CD4-positive, alpha-beta T cell treated with Interleukin-10 for 1 hour (primary cell): ENCODE data around the gene HCN1.
"Not testable (repeated sequence)": the region's sequence is repeated elsewhere in the genome, so short reads cannot be mapped to it uniquely, and the experiment has no call there.

ENCODE experiments used
- DNase-seq: peaks from one replicate; pipeline ENCODE4 v3.0.0-alpha.2; 2020

Gene HCN1

DNA sequence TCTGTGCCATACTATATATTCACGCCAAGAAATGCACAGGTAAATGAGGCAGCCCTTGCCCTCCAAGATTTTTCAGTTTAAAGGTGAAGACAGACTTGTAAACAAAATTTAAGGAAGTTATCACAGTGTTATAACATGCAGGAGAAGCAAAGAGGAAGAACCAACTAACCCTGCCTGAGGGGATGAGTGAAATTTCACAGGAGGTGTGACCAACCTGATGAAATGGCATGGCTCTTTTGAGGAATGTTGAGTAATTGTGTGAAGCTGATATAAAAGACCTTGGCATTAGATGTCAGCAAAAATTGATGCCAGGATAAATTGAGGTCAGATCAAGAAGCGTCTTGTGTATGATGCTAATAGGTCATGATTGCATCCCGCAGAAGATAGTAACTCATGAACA, 86.5 kb downstream of the HCN1 start:
- no peak for DNase-seq

DNA sequence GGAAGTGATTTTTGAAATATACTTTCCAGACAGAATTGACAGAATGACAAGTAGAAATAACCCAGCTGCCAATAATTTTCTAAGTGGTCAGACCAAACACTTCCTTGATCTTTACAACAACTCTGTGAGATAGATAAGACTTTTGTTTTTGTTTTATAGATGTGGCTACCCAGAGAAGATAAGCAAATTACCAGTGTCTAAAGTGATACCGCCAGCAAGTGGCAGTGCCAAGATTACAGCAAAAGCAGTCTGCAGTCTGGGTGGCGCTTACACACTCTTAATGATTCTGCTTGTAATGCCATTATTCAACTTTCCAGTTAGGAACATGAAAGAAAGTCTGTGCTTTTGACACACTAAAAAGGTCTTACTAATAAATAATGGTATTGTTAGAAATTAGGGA, 92.1 kb downstream of the HCN1 start:
- DNase-seq: no peak

DNA sequence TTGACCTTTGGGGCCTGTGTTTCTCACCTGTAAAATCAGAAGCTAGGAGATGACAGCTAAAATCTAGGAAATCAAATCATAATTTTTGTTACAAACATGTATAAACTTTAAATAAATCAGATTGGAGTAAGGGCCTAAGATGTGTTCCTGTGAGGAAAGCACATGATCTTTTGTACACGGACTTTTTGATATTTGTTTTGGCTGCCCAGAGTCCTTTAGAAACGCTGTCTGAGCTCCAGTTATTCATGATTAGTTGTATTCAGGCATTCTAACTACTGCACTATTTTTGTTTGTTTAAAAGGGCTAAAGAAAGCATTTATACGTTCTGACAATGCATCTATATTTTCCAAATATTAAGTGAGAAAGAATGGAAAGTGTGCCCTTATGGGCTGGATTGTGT, 94.8 kb downstream of the HCN1 start:
- DNase-seq: no peak

DNA sequence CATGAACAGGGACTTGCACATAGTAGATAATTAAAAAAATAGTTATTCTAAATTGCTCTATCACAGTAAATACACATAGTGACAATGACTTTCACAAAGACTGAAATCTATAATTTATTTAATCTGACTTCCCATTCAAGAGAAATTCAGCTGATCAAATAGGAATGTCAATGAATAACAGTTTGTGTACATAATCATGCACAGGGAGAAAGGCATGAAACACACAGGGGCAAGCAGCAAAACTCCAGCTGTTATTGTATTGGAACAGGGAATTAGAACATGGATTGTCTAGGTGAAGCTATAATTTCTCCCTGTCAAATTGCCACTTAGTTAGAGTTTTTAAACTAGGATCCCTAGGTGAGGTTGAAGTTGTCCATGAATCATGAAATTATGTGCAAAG, 99.9 kb downstream of the HCN1 start:
- DNase-seq: no peak

DNA sequence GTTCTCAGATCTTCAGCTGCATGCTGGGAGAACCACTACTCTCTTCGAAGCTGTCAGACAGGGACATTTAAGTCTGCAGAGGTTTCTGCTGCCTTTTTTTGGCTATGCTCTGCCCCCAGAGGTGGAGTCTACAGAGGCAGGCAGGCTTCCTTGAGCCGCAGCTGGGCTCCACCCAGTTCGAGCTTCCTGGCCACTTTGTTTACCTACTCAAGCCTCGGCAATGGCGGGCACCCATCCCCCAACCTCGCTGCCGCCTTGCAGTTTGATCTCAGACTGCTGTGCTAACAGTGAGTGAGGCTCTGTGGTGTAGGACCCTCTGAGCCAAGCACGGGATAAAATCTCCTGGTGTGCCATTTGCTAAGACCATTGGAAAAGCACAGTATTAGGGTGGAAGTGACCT, 110.2 kb downstream of the HCN1 start:
- not testable (repeated sequence) for DNase-seq

DNA sequence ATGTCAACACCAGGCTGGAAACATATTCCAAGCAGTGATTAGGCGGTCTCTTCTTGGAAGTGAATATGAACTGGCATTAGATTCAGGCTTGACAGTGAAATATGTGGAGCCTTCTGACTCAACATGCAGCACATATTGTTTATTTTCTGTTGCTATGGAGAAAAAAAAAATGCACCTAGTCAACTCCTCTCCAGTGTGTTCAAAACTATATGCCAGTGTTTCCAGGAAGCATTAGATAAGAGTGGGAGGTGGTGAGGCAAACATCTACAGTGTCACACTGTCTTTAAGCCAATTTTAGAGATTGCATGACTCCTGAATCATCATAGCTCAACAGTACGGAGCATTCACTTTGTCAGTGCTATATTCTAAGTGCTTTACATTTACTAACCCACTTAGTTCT, 117.9 kb downstream of the HCN1 start:
- no peak for DNase-seq

DNA sequence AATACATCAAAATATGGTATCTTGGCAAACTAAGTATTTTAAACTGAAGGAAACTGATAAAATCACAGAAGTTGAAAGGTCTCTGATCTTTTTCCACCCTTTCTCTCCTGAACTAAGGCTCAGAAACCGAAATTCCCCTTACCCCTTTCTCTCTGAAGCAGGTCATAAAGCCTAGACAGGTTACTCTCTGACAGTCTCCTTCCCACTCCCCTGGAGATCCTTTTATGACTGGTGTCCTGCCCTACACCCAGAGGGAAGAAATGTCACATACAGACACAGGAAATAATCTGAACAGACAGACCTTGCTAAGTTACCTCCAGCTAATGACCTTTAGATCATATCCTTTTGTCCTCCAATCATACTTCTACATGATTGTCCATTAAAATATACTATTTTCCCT, 127.4 kb downstream of the HCN1 start:
- no peak for DNase-seq

DNA sequence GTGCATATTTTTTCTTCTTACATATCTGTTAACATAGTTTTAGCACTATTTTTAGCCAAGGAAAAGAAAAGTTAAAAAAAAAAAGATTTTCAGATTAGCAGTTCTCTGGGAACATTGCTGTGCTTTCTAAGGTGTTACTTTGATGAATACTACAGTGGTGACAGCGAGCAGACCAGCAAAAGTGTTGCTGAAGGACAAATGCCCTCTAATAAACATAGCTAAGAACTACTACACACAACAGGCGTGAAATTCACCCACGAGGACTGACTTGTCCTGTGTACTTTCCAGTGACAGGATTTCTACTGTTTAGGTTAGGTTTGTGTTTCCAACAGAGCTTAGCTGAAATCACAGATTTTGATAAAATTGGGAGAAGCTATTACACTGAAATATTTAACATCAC, 153.8 kb downstream of the HCN1 start:
- DNase-seq: no peak

DNA sequence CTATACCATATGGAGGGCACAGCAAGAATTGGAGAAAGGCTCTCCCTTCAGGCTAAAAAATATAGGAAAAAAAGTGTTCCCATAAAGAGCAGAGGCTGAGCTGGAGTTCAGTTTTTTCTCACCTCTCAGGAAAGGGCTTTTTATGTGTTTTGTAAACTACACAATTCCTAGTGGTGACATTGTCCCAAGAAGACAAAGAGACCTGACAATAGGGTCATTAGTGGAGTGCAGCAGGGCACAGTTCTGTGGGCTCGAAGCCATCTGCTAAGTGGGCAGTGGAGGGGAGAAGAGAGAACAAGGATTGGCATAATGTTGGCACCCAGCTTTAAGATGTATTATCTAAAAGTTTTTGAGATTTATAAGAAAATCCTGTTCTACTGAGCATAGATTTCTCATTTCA, 162.5 kb downstream of the HCN1 start:
- DNase-seq: no peak

DNA sequence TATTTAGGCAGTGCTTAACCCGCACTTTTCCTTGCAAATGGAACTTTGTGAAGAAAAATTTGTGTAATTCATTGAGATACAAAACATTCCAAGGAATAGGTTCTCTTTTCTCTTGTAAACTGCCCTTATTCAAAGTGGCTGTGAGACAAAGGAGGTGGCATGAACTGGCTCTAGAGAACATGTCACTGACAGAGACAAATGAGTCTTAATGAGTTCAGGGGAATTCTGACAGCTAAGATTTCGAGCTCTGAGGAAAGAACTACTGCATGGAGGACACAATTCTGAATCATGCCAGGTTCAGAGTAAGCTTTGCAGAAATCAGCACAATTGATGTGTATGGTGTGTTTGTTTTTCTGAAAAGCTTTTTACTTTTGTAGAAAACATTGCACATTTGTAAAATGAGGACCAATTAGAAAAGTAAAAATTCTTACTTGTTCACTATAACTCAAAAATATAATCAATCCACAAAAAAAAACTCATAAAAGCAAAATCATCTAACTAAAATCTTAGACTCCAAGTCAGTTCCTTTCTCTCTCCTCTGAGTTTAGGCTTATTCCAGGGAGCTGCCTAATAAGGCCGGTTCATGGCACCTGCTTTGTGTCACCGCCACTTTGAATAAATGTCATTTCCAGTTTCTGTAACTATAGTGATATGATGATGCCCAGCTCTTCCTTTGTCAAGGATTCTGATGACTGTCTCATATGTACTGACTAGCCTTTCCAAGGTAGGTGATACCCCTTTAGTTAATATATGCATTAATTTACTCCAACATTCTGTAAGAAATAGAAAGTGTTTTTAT, 163.2 kb downstream of the HCN1 start:
- no peak for DNase-seq

DNA sequence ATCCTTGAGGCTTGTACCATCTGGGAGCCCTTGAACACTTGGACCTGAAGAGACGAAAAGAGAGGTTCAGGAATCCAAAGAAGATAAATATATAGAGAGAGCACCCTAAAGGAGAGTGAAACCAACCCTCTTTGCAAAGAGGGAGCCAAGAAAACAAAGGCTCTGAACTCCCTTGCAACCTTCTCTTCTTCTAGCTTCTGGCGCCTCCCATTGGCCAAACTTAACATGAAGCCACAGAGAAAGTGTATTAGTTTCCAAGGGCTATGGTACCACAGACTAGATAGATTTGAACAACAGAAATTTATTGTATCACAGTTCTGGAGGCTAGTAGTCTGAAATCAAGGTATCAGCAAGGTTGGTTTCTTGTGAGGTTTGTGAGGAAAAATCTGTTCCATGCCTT, 175.1 kb downstream of the HCN1 start:
- no peak for DNase-seq

DNA sequence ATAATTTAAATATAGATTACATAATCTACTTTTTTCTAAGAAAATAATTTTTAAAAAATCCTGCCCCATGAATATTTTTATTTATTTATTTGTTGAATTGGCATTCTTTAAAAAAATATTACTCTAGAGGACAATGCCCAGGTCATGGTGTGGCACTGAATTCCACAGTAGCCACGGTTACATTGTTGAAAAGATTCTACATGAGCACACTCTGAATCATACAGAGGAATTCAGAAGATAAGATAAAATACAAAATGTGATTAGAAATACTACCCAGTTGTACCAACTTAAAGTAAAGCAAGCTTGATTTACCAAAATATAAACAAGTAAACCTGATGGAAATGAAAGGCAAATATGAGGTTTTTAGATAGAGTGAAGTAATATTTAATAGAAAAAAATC, 183.7 kb downstream of the HCN1 start:
- DNase-seq: no peak

DNA sequence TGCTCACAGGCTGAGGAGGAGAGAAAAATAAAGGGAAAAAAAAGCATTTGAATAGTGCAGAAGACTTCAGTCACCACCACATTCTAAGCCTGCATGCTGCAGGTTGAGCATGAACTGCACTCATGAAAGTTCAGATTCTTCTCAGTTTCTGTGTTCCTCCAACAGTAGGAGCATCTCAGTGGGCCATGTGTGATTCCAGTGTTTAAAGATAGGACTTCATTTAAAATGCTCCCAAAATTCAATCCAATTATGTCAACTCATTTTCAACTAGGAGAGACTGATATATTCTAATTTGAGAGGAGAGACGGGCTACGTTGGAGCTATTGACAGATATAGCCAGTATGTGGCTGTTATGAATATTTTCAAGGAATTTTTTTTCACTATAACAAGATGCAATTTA, 186.8 kb downstream of the HCN1 start:
- no peak for DNase-seq

DNA sequence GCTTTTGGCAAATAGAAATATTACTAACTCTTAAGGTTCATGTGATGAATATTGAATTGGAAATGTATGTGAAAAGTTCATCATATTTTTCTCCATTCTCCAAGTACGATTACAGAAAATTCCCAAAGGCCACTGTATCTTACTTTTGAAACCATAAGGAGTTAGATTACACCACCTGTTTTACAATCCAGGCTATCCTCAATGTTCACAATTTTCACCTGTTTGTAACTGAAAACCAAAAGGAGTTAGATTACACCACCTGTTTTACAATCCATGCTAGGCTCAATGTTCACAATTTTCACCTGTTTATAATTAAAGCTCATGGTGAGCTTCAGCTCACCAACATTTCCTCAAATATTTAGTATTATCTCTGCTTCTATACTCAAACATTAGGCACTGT, 188.0 kb downstream of the HCN1 start:
- no peak for DNase-seq

DNA sequence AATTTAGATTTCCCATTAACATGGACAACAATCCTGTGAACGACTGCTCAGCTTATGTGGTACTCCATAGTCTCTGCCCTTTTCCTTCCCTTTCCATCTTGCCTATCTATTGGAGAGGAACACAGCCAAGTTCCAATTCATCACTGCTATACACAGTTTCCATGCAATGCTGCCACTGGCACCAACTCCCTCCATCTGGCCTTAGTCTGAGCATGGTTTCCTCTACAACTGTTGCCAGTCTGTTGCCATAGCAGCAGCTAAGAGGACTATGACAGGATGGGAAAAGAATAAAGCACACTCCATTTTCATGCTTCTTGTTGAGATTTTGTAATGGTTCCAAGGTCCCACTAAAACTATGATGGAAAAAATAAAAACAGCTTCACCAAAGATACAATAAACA, 189.0 kb downstream of the HCN1 start:
- no peak for DNase-seq

DNA sequence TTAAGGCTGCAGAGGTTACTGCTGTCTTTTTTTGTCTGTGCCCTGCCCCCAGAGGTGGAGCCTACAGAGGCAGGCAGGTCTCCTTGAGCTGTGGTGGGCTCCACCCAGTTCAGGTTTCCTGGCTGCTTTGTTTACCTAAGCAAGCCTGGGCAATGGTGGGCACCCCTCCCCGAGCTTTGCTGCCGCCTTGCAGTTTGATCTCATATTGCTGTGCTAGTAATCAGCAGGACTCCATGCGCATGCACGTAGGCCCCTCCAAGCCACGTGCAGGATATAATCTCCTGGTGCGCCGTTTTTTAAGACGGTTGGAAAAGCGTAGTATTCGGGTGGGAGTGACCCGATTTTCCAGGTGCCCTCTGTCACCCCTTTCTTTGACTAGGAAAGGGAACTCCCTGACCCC, 197.2 kb downstream of the HCN1 start:
- DNase-seq: not testable (repeated sequence)

DNA sequence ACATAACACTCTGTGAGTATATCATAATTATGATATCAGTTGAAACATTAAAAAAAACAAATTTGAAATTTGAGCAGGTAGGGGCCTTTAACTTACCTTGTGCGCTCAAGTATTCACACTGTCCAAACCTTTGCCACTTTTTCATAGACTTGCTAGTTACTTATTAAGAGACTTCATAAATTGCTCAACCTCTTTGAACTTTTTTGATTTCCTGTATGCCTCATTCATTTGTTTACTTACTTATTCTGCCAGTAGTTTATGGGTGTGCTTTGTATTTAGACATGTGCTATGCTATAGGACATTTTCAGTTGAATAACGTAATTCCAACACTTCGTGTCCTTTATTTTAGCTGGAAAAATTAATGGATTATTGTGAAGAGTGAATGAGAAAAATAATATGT, 204.8 kb downstream of the HCN1 start:
- no peak for DNase-seq

DNA sequence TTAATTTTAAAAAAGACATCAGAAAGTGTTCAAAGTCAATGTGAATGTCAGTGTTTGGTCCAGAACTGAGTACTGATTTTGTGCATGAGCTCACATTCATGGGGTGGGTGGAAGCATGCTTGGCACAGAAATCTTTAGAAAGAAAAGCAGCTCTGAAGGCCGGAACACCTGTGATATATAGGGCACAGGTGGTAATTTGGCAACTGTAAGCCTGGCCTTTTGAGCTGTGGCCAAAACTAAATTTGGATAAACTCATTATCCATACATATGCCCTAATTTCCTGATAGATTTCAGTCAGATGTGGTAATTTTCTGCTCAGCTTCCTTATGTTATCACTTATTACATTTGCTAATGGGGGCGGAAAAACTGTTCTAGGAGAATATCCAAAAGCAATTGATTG, 211.4 kb downstream of the HCN1 start:
- no peak for DNase-seq

DNA sequence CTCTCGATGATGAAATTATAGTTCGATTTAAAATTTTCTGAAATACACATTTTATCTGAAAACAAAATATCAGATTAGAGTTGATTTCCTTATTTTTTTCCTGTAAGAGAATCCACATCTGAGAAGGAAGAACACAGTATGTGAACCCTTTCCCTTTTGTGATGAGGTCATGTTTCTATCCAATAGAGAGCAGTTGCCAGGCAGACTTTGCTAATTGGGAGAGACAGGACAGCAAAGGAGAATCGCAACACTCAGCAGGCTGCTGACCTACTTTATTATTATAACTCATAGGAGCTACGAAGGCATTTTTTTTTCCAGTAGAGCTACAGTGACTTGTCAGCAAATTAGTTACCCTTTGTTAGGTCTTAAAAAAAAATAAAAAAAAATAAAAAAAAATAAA, 242.1 kb downstream of the HCN1 start:
- DNase-seq: no peak

DNA sequence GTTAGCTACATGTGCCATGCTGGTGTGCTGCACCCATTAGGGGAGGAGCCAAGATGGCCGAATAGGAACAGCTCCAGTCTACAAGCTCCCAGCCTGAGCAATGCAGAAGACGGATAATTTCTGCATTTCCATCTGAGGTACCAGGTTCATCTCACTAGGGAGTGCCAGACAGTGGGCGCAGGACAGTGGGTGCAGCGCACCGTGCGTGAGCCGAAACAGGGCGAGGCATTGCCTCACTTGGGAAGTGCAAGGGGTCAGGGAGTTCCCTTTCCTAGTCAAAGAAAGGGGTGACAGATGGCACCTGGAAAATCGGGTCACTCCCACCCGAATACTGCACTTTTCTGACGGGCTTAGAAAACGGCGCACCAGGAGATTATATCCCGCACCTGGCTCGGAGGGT, 251.3 kb downstream of the HCN1 start:
- not testable (repeated sequence) for DNase-seq

DNA sequence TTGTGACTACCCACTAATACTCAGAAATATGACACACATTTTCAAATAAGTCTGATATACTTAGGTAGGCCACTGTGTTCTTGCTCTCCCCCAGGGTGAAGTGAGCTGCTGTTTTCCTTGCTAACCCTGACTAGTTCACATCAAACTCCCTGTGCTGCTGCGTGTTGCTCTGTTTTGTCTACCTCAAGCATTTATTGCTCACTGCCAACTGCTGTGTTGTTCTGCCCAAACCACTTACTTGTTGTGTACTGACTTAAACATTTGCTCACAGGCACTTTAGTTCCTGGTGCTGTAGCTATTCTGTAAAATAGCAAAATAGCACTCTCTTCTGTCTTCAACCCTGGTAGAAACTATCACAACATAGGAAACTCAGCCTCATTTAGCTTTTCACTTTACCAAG, 255.7 kb downstream of the HCN1 start:
- DNase-seq: no peak

DNA sequence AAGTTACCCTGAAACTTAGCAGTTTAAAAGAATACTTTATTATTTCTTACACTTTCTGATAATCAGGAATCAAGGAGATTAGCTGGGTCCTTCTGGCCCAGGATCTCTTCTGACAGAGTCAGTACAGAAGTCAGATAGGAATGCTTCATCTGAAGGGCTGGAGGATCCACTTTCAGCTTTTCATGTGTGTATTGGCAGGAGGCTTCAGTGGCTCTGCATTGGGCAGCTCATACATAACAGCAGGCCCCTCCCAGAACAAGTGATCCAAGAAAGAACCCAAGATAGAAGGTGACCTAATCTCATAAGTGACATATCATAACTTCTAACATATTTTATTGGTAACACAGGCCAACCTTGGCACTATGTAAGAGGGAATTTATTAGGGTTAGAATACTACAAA, 258.4 kb downstream of the HCN1 start:
- no peak for DNase-seq

DNA sequence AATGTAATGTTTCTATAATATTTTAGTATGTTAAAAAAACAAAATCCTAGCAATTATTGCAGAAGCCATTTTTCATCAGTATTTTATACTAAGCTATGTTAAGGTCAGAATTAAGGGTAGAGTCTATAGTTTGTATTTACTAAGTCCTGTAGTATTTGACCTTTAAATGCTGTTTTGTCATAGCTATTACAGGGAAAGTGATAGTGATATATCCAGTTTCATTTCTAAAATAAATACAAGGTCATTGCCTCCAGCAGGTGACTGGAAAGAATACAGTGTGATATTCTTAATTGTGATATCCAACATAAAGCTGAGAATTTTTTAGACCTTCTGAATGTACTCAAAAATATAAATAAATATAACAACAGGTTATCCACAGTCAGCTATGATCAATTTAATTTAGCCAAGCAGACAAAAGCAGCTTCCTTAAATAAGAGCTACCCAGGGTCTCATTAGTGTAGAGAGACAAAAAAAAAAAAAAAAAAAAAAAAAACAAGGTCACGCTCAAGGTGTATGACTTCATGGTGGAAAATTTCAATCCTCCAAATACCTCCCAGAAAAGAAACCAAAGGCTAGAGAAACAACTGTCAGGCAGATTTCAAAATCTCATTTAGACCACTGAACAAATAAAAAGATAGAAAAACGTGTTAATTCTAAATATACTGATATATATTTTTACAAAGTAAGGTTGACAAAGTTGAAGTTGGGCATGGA, 278.7 kb downstream of the HCN1 start:
- no peak for DNase-seq

DNA sequence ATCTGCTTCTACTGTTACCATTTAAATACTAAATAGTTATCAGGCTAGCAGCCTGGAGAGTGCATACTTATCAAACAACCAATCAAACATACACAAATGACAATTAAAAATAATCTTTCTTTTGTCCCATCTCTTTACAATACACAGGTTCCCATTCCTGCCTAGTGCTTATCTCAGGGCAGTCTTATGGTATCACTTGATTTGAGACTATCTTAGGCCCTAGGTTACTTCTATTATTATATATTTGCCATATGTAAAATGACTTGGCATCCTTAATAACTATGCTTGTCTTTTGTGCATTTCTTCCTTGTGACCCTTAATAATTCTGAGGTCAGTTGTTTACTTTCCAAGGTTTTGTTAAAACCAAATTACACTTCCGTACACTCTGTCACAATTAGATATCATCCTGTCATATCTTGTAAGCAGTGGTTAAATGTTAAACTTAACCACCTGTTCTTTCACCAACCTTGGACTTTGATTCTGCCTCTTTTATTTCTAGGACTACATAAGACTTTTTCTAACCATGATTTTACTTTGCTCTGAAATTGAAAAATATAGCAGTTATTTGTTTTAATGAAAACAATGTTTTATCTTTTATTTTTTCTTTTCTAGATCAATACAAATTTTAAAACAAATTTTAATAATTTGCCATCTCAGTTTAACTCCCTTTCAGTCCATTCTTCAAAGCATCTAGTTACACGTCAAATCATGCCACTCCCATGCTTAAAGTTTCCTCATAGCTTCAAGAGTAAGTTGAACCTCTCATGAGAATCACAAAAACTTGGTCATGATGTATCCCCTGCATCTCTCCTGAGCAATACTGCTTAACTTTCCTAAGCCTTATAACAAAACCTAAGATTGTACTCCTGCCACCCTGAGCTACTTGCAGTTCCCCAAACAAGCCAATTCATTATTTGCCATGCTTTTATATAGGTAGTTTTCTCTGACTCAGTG, 281.3 kb downstream of the HCN1 start:
- no peak for DNase-seq
